Nephron progenitor cell (in vitro differentiated cells): ENCODE results near the gene CREB5.

ENCODE experiments used
- DNase-seq: peaks from one replicate; pipeline ENCODE4 v3.0.0; 2021
- H3K27ac Mint-ChIP-seq: 2 replicates; pipeline ENCODE4 v1.8.0; 2021; ENCODE audit warnings: mild to moderate bottlenecking, moderate library complexity, mixed read lengths
- H3K27me3 Mint-ChIP-seq: 2 replicates; pipeline ENCODE4 v1.8.0; 2021; ENCODE audit warnings: mild to moderate bottlenecking, low read depth, mixed read lengths; ENCODE audit not compliant: poor library complexity
- H3K36me3 Mint-ChIP-seq: 2 replicates; pipeline ENCODE4 v1.8.0; 2021; ENCODE audit warnings: low read depth, mixed read lengths
- H3K4me1 Mint-ChIP-seq: 2 replicates; pipeline ENCODE4 v1.8.0; 2021; ENCODE audit warnings: mixed read lengths
- H3K4me3 Mint-ChIP-seq: 2 replicates; pipeline ENCODE4 v1.8.0; 2021; ENCODE audit warnings: mild to moderate bottlenecking, moderate library complexity, mixed read lengths
- H3K9me3 Mint-ChIP-seq: 2 replicates; pipeline ENCODE4 v1.8.0; 2021; ENCODE audit warnings: mild to moderate bottlenecking, moderate library complexity, mixed read lengths
- TF ChIP-seq, protein P1 (sequence below): fragments of 200-600 bp; sonication (generic); IDR thresholded peaks from 2 replicates; pipeline ENCODE4 v1.5.0; 2021; ENCODE audit warnings: antibody characterized with exemption

The CREB5 gene

GRCh38 chr7:28790467-28790866 lies 378.1 kb downstream of the CREB5 start:
- H3K4me1 Mint-ChIP-seq, result peaks cover 35% of the 10 kb centered on the region
- H3K27me3 Mint-ChIP-seq, result peaks cover 2% of the 10 kb centered on the region
- no peak overlapping the region for H3K27ac Mint-ChIP-seq
- TF ChIP-seq, protein P1, sequence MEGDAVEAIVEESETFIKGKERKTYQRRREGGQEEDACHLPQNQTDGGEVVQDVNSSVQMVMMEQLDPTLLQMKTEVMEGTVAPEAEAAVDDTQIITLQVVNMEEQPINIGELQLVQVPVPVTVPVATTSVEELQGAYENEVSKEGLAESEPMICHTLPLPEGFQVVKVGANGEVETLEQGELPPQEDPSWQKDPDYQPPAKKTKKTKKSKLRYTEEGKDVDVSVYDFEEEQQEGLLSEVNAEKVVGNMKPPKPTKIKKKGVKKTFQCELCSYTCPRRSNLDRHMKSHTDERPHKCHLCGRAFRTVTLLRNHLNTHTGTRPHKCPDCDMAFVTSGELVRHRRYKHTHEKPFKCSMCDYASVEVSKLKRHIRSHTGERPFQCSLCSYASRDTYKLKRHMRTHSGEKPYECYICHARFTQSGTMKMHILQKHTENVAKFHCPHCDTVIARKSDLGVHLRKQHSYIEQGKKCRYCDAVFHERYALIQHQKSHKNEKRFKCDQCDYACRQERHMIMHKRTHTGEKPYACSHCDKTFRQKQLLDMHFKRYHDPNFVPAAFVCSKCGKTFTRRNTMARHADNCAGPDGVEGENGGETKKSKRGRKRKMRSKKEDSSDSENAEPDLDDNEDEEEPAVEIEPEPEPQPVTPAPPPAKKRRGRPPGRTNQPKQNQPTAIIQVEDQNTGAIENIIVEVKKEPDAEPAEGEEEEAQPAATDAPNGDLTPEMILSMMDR, result no peak
- H3K36me3 Mint-ChIP-seq, result no peaks in the 10 kb centered on the region
- no peak for DNase-seq
- H3K4me3 Mint-ChIP-seq, result no peak overlapping the region
- no peaks in the 10 kb centered on the region for H3K9me3 Mint-ChIP-seq

GRCh38 chr7:28792858-28793257 lies 380.5 kb downstream of the CREB5 start:
- DNase-seq, result no peak
- H3K27me3 Mint-ChIP-seq, result peaks cover 2% of the 10 kb centered on the region
- no peaks in the 10 kb centered on the region for H3K36me3 Mint-ChIP-seq
- no peak overlapping the region for H3K27ac Mint-ChIP-seq
- no peaks in the 10 kb centered on the region for H3K9me3 Mint-ChIP-seq
- no peak overlapping the region for H3K4me3 Mint-ChIP-seq
- TF ChIP-seq, protein P1, result no peak
- H3K4me1 Mint-ChIP-seq, result peaks cover 11% of the 10 kb centered on the region

DNA sequence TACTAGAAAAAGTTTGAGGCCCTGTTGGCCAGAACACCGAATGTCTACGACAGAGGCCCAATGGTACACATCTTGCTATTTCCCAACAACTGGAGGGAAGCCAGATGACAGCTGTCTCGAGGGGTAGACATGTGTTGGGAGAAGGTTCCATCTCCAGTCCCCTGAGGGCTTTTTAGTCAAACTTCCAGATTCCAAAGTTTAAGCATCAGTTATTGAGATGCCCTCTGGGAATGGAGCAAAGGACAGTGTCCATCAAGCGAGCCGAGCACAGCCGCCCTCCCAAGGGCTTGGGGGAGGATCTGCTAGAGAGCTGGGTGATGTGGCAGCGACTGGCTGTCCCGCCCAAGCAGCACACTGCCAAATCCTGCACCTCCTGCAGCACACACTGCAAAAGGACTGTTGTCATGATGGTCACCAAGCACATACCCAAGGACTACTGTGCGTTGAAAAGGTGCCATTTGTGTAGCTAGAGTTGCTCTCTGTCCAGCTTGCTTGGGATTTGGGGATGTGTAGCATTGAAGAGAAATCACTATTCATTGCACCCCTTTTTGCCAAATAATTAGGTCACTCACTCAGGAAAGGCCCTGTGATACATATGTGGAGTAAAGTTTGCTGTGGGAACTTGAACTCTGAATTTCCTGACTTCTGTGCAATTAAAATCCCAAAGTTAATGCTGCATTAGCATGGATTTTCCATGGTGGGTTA lies 381.2 kb downstream of the CREB5 start:
- TF ChIP-seq, protein P1, result no peak
- DNase-seq, result no peak
- Mint-ChIP-seq H3K27me3 (peaks cover 2% of the 10 kb centered on the region), H3K4me3 (no peak overlapping the region), H3K36me3 (no peaks in the 10 kb centered on the region), H3K9me3 (no peaks in the 10 kb centered on the region), H3K4me1 (peaks cover 4% of the 10 kb centered on the region), H3K27ac (no peak overlapping the region)

DNA sequence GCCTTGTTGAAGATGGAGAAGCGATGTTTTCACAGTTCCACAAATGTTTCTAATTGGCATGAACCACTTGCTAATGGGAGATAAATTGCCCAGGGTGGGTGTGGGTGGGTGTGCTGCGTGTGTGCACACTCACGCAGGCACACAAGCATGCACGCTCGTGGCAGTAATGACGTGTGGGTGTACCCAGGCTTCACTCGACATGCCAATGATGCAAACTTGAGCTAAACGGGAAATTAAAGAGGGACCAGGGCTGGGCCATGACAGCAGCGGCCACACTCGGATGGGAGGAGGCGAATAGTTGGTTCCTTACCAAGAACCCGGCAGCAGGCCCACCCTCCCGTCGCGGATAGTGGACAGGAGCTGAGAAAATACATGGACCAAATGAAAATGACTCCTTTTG lies 386.0 kb downstream of the CREB5 start:
- Mint-ChIP-seq H3K9me3 (no peaks in the 10 kb centered on the region), H3K4me1 (no peaks in the 10 kb centered on the region), H3K27ac (no peak overlapping the region), H3K36me3 (no peaks in the 10 kb centered on the region), H3K27me3 (peaks cover 3% of the 10 kb centered on the region), H3K4me3 (no peak overlapping the region)
- no peak for DNase-seq
- TF ChIP-seq, protein P1, result no peak

GRCh38 chr7:28799619-28800018 lies 387.3 kb downstream of the CREB5 start:
- no peak overlapping the region for H3K4me3 Mint-ChIP-seq
- no peaks in the 10 kb centered on the region for H3K9me3 Mint-ChIP-seq
- no peak overlapping the region for H3K27ac Mint-ChIP-seq
- TF ChIP-seq, protein P1, result no peak
- DNase-seq, result no peak
- peaks cover 3% of the 10 kb centered on the region for H3K27me3 Mint-ChIP-seq
- H3K4me1 Mint-ChIP-seq, result no peaks in the 10 kb centered on the region
- H3K36me3 Mint-ChIP-seq, result peaks cover 6% of the 10 kb centered on the region

GRCh38 chr7:28800150-28800549 lies 387.8 kb downstream of the CREB5 start:
- Mint-ChIP-seq H3K4me3 (no peak overlapping the region), H3K9me3 (no peaks in the 10 kb centered on the region), H3K27ac (no peak overlapping the region), H3K36me3 (peaks cover 11% of the 10 kb centered on the region), H3K27me3 (peaks cover 3% of the 10 kb centered on the region), H3K4me1 (no peaks in the 10 kb centered on the region)
- DNase-seq, result no peak
- TF ChIP-seq, protein P1, result no peak
